ENCODE measurements around the gene TBC1D24.

The TBC1D24 gene

GRCh38 chr16:2450975-2451381 lies 23.9 kb upstream of the TBC1D24 start:
- DNase-seq (ENCODE audit: low spot score), result no peak

- DNase-seq (ENCODE audit: low spot score), result no peak
These were observed 23.0 kb upstream of the TBC1D24 start for GRCh38 chr16:2451851-2452320.

- DNase-seq (ENCODE audit: low spot score), result no peak
These were observed 22.3 kb upstream of the TBC1D24 start for GRCh38 chr16:2452650-2453049.

- no peak for DNase-seq (ENCODE audit: low spot score)
These were observed 19.7 kb upstream of the TBC1D24 start for GRCh38 chr16:2455081-2455845.

GRCh38 chr16:2456551-2457153 lies 18.3 kb upstream of the TBC1D24 start:
- no peak for DNase-seq (ENCODE audit: low spot score)

- DNase-seq (ENCODE audit: low spot score), result no peak
These were observed 17.7 kb upstream of the TBC1D24 start for GRCh38 chr16:2457267-2457666.

- DNase-seq (ENCODE audit: low spot score), result no peak
These were observed 17.0 kb upstream of the TBC1D24 start for GRCh38 chr16:2457946-2458345.

- no peak for DNase-seq (ENCODE audit: low spot score)
These were observed 15.9 kb upstream of the TBC1D24 start for GRCh38 chr16:2458887-2459646.

GRCh38 chr16:2459647-2460390 lies 15.1 kb upstream of the TBC1D24 start, which contains the start of gene TEDC2:
TEDC2 (plus strand) TSS chr16:2460109; CDS start chr16:2460145, 36 bp downstream.
- peak; percentile 98 for DNase-seq (ENCODE audit: low spot score)

GRCh38 chr16:2460391-2460713 lies 14.6 kb upstream of the TBC1D24 start:
- no peak for DNase-seq (ENCODE audit: low spot score)

GRCh38 chr16:2460916-2461315 lies 14.0 kb upstream of the TBC1D24 start:
- no peak for DNase-seq (ENCODE audit: low spot score)

- no peak for DNase-seq (ENCODE audit: low spot score)
These were observed 12.7 kb upstream of the TBC1D24 start for GRCh38 chr16:2462031-2462866.

- DNase-seq (ENCODE audit: low spot score), result no peak
These were observed 10.6 kb upstream of the TBC1D24 start for GRCh38 chr16:2464333-2464732.

GRCh38 chr16:2465653-2466415 lies 9.1 kb upstream of the TBC1D24 start:
- DNase-seq (ENCODE audit: low spot score), result no peak

- no peak for DNase-seq (ENCODE audit: low spot score)
These were observed 8.0 kb upstream of the TBC1D24 start for GRCh38 chr16:2466667-2467527.

GRCh38 chr16:2467528-2468232 lies 7.2 kb upstream of the TBC1D24 start:
- DNase-seq (ENCODE audit: low spot score), result no peak

GRCh38 chr16:2468233-2468724 lies 6.6 kb upstream of the TBC1D24 start:
- no peak for DNase-seq (ENCODE audit: low spot score)

GRCh38 chr16:2468725-2469398 lies 6.1 kb upstream of the TBC1D24 start:
- DNase-seq (ENCODE audit: low spot score), result peak; percentile 69
